ENCODE measurements around the gene TJAP1. TPM values are rescaled to one million over a fixed set of nuclear protein-coding genes. Genes with fewer than 3 reads are reported as not detected.
A peak's percentile ranks its signal among the peaks of the same experiment; 100 is the strongest.

The TJAP1 gene
- total and polyA plus RNA-seq, 2 of the 8 experiments (the other 6 are each of a cell fraction or from before 2014, with no cell fraction given): 30.7 to 40.4 TPM

DNA sequence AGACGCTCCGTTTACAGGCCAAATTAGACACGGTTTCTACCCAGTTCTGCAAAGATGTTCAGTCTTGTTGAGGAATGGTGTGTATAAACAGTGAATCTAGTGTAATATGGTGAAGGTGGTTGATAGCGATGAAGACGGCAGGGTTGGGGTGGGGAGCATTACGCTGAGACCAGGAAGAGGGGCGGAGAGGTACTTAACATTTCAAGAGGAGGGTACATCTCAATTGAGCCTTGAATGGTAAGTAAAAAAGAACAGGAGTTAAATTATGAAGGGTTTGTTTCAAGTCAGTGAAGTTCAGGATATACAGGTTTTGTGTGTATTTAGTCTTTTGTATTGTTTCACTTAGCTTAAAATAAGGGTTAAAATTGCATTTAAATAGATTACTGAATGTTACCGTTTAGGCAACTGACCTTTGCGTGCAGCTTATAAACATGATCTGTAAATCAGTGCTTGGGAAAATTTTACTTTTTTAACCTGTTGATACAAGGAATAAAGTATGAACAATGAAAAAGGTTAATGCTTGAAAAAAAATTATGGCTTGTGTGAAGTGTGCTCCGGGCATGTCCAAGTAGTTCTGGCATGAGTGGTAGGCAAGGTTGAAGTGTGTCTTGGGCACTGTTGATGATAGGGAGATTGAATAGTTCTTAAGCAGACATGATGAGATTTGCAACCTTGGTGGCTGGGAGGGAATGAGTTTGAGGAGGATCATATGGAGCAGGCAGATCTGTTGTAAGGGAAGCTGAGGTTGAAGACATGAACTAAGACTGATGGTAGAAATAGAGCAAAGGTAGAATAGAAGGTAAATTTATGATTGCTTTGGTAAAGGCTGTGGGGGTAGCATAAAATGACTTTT, 40.4 kb downstream of the TJAP1 start:
- TF ChIP-seq SP4 (IDR thresholded peaks at IDR 0.05; ENCODE audit: low read length) (no peak), BCL11A (IDR thresholded peaks at IDR 0.05; ENCODE audit: low read depth in 2 of 2, low read length in 2 of 2) (no peak), SP1 (IDR thresholded peaks at IDR 0.05; ENCODE audit: low read depth, low read length) (no peak), SP2 (IDR thresholded peaks at IDR 0.05; ENCODE audit: low read length) (no peak), TEAD4 (IDR thresholded peaks at IDR 0.05; ENCODE audit: low read depth, low read length) (no peak), CHD1 (IDR thresholded peaks at IDR 0.05; ENCODE audit: low read depth, low read length) (no peak)
- TF ChIP-seq, protein P1, sequence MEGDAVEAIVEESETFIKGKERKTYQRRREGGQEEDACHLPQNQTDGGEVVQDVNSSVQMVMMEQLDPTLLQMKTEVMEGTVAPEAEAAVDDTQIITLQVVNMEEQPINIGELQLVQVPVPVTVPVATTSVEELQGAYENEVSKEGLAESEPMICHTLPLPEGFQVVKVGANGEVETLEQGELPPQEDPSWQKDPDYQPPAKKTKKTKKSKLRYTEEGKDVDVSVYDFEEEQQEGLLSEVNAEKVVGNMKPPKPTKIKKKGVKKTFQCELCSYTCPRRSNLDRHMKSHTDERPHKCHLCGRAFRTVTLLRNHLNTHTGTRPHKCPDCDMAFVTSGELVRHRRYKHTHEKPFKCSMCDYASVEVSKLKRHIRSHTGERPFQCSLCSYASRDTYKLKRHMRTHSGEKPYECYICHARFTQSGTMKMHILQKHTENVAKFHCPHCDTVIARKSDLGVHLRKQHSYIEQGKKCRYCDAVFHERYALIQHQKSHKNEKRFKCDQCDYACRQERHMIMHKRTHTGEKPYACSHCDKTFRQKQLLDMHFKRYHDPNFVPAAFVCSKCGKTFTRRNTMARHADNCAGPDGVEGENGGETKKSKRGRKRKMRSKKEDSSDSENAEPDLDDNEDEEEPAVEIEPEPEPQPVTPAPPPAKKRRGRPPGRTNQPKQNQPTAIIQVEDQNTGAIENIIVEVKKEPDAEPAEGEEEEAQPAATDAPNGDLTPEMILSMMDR (IDR thresholded peaks at IDR 0.05; ENCODE audit: control extremely low read depth in 1 of 3, insufficient read depth in 1 of 3, low read depth in 1 of 3, low read length in 3 of 3): no peak
- TF ChIP-seq, protein P2, sequence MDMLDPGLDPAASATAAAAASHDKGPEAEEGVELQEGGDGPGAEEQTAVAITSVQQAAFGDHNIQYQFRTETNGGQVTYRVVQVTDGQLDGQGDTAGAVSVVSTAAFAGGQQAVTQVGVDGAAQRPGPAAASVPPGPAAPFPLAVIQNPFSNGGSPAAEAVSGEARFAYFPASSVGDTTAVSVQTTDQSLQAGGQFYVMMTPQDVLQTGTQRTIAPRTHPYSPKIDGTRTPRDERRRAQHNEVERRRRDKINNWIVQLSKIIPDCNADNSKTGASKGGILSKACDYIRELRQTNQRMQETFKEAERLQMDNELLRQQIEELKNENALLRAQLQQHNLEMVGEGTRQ (IDR thresholded peaks at IDR 0.05; ENCODE audit: low read length): no peak
- peak overlapping the region; percentile 7 for H3K4ac ChIP-seq (replicated peaks; ENCODE audit: insufficient read length, low read depth, low read length)
- ChIA-PET POLR2A (ENCODE audit: partially characterized antibody) (interaction anchor here (0.7 to 12.4 kb wide), 16 partner anchors 9 to 502 kb away, joined by 3 to 147 read pairs (median 4); partner anchors contain the start of genes GTPBP2, LRRC73, MAD2L1BP and POLH), CTCF (ENCODE audit: partially characterized antibody) (interaction anchor here (1.1 to 3.8 kb wide), 4 partner anchors 11 to 203 kb away, joined by 3 to 19 read pairs (median 3); no protein-coding TSS in a partner anchor)
- no peaks in the 10 kb centered on the region for H3K9me3 ChIP-seq (ENCODE audit: insufficient read depth in 2 of 2, low read depth in 1 of 2, low read length in 1 of 2)
- no peak overlapping the region for H2BK5ac ChIP-seq (ENCODE audit: low read depth, low read length)
- H3K56ac ChIP-seq (replicated peaks; ENCODE audit: insufficient read length, low read depth, low read length): no peak overlapping the region
- DNase-seq (ENCODE audit: low read depth in 1 of 2, low spot score in 2 of 2) (no peak), FAIRE-seq (no peak)
- peak overlapping the region; percentile 96 for H2AFZ ChIP-seq (ENCODE audit: low read length)
- H3K23me2 ChIP-seq (ENCODE audit: low read depth, low read length): peaks cover 9% of the 10 kb centered on the region
- peaks cover 12% of the 10 kb centered on the region for H3K79me1 ChIP-seq (ENCODE audit: low read depth, low read length)
- H3K27me3 ChIP-seq (replicated peaks in 1 of 4; ENCODE audit: control insufficient read depth in 3 of 4, extremely low read depth in 1 of 4, insufficient read depth in 3 of 4, low read length in 3 of 4): no peaks in the 10 kb centered on the region
- peaks cover 4 to 8% of the 10 kb centered on the region in 2 experiments for H4K20me1 ChIP-seq (replicated peaks in 1 of 2; ENCODE audit: control insufficient read depth in 1 of 2, insufficient read depth in 2 of 2, low read length in 2 of 2)
- no peak overlapping the region for H2BK15ac ChIP-seq (ENCODE audit: low read length)
- H3K4me1 ChIP-seq (replicated peaks in 1 of 4; ENCODE audit: control insufficient read depth in 3 of 4, insufficient read depth in 4 of 4, low read length in 3 of 4): peaks cover 4 to 12% (median 7%) of the 10 kb centered on the region in 4 experiments; a peak in 6 of 7 replicates
- H2AK5ac ChIP-seq (ENCODE audit: low read depth, low read length): no peak overlapping the region
- peak overlapping the region; percentile 58 to 86 for H3K4me2 ChIP-seq (ENCODE audit: insufficient read depth in 1 of 2, low read depth in 2 of 2, low read length in 2 of 2)
- peak overlapping the region; percentile 83 to 98 (median 98) for H3K9ac ChIP-seq (replicated peaks in 1 of 4; ENCODE audit: extremely low read depth in 1 of 4, low read depth in 3 of 4, low read length in 3 of 4)
- WGBS, 2 experiments (ENCODE audit: extremely low coverage in 1 of 2, insufficient coverage in 1 of 2, insufficient read length in 1 of 2, insufficient replicate concordance in 2 of 2, low coverage in 1 of 2, low lambda C conversion rate in 2 of 2, missing lambda C conversion rate in 1 of 2): 15% methylated on average over 10 of the region's 10 CpGs; no CpG with 5 or more reads in 1 of the 2 experiments
- peak overlapping the region; percentile 86 to 100 (median 96) for H3K4me3 ChIP-seq (ENCODE audit: extremely low read depth in 1 of 4, insufficient read depth in 2 of 4, low read depth in 3 of 4, low read length in 4 of 4)
- H3K18ac ChIP-seq (ENCODE audit: extremely low read depth, low read length): no peak overlapping the region
- H2BK20ac ChIP-seq (ENCODE audit: low read length): no peak overlapping the region
- H4K91ac ChIP-seq (replicated peaks; ENCODE audit: insufficient read length, low read length): no peak overlapping the region
- H3K14ac ChIP-seq (ENCODE audit: insufficient read length): no peak overlapping the region
- H4K5ac ChIP-seq (ENCODE audit: insufficient read length, low read depth, low read length): no peak overlapping the region
- no peak overlapping the region; the same call in 1 of the 2 replicates for H2BK12ac ChIP-seq (ENCODE audit: low read depth, low read length)
- H3K36me3 ChIP-seq (ENCODE audit: control insufficient read depth in 2 of 4, insufficient read depth in 4 of 4, low read length in 3 of 4): peaks cover 34 to 62% (median 49%) of the 10 kb centered on the region in 4 experiments
- H2BK120ac ChIP-seq (replicated peaks; ENCODE audit: low read depth, low read length): no peak overlapping the region
- no peak overlapping the region for H4K8ac ChIP-seq (ENCODE audit: extremely low read depth, insufficient read depth, low read length)
- H3K79me2 ChIP-seq (ENCODE audit: control insufficient read depth in 1 of 2, insufficient read depth in 2 of 2, low read length in 2 of 2): peaks cover 19 to 42% of the 10 kb centered on the region in 2 experiments
- no peak overlapping the region for H3K23ac ChIP-seq (ENCODE audit: insufficient read length)
- peak overlapping the region; percentile 82 for H3K27ac ChIP-seq (ENCODE audit: low read depth, low read length)

All from H1 (cell line).